GM12892 (cell line): ENCODE measurements around the gene INIP.

Experiments
- POLR2A ChIP-seq: IDR thresholded peaks from 2 replicates; pipeline ENCODE4 v1.6.1; 2011; ENCODE audit warnings: low read depth, low read length, control low read depth
- POLR2AphosphoS5 ChIP-seq: IDR thresholded peaks from 2 replicates; pipeline ENCODE4 v1.6.1; 2011; ENCODE audit warnings: low read depth, low read length, control low read depth
- TAF1 ChIP-seq: IDR thresholded peaks from 2 replicates; pipeline ENCODE4 v1.6.1; 2011; ENCODE audit warnings: low read depth, mild to moderate bottlenecking, control low read depth, low read length, borderline replicate concordance

- TF ChIP-seq TAF1: no peak
- TF ChIP-seq POLR2A: no peak
- TF ChIP-seq POLR2AphosphoS5: no peak
Measured at GRCh38 chr9:112764837-112765236, 46.9 kb upstream of the INIP start.
